HG03460 (cell line): Measurements from ENCODE around the gene LGR6.

Experiments
- ATAC-seq: cut with Tn5 transposase; IDR thresholded peaks from one replicate; pipeline ENCODE4 v1.9.1; 2021; ENCODE audit not compliant: unreplicated experiment

The LGR6 gene

GRCh38 chr1:202199040-202199889, 5.7 kb downstream of the LGR6 start:
- ATAC-seq, result no peak

- ATAC-seq, result no peak
Observed at GRCh38 chr1:202200112-202200548, 6.5 kb downstream of the LGR6 start.

- ATAC-seq, result no peak
Observed at GRCh38 chr1:202200669-202201068, 7.1 kb downstream of the LGR6 start.

- no peak for ATAC-seq
Observed at GRCh38 chr1:202201266-202201665, 7.7 kb downstream of the LGR6 start.

GRCh38 chr1:202201971-202202370, 8.4 kb downstream of the LGR6 start:
- no peak for ATAC-seq

GRCh38 chr1:202202500-202203168, 9.0 kb downstream of the LGR6 start:
- ATAC-seq, result no peak

GRCh38 chr1:202203238-202204039, 9.8 kb downstream of the LGR6 start:
- ATAC-seq, result no peak

GRCh38 chr1:202204065-202204464, 10.5 kb downstream of the LGR6 start:
- no peak for ATAC-seq

- ATAC-seq, result no peak
Observed at GRCh38 chr1:202205523-202206190, 12.1 kb downstream of the LGR6 start.

- ATAC-seq, result no peak
Observed at GRCh38 chr1:202207292-202207691, 13.7 kb downstream of the LGR6 start.

- ATAC-seq, result no peak
Observed at GRCh38 chr1:202208351-202208857, 14.8 kb downstream of the LGR6 start.

- no peak for ATAC-seq
Observed at GRCh38 chr1:202210385-202210784, 16.8 kb downstream of the LGR6 start.

GRCh38 chr1:202210969-202211368, 17.4 kb downstream of the LGR6 start:
- no peak for ATAC-seq

GRCh38 chr1:202212787-202213186, 19.2 kb downstream of the LGR6 start:
- no peak for ATAC-seq

- no peak for ATAC-seq
Observed at GRCh38 chr1:202213361-202214088, 19.9 kb downstream of the LGR6 start.

GRCh38 chr1:202214089-202214843, 20.7 kb downstream of the LGR6 start:
- ATAC-seq, result no peak

- no peak for ATAC-seq
Observed at GRCh38 chr1:202215472-202216130, 22.0 kb downstream of the LGR6 start.

- no peak for ATAC-seq
Observed at GRCh38 chr1:202216691-202217090, 23.1 kb downstream of the LGR6 start.

GRCh38 chr1:202217516-202217915, 23.9 kb downstream of the LGR6 start:
- no peak for ATAC-seq
